IPS-15b (cell line): ENCODE measurements around the gene SLC11A2.
A peak's percentile ranks its signal among the peaks of the same experiment; 100 is the strongest.

Experiments
- H3K27me3 ChIP-seq: one replicate; pipeline ENCODE4 v1.6.1; 2013; ENCODE audit warnings: low read length; ENCODE audit not compliant: control insufficient read depth, insufficient read depth
- H3K36me3 ChIP-seq: one replicate; pipeline ENCODE4 v1.6.1; 2013; ENCODE audit warnings: low read length; ENCODE audit not compliant: control insufficient read depth, insufficient read depth
- H3K4me1 ChIP-seq: one replicate; pipeline ENCODE4 v1.6.1; 2013; ENCODE audit warnings: mild to moderate bottlenecking, low read length; ENCODE audit not compliant: control insufficient read depth, insufficient read depth
- H3K4me3 ChIP-seq: one replicate; pipeline ENCODE4 v1.5.1; 2013; ENCODE audit warnings: low read depth, low read length
- H3K9ac ChIP-seq: one replicate; pipeline ENCODE4 v1.6.1; 2013; ENCODE audit warnings: low read depth, mild to moderate bottlenecking, low read length
- H3K9me3 ChIP-seq: one replicate; pipeline ENCODE4 v1.6.1; 2013; ENCODE audit warnings: mild to moderate bottlenecking, low read length; ENCODE audit not compliant: control insufficient read depth, insufficient read depth

The SLC11A2 gene

DNA sequence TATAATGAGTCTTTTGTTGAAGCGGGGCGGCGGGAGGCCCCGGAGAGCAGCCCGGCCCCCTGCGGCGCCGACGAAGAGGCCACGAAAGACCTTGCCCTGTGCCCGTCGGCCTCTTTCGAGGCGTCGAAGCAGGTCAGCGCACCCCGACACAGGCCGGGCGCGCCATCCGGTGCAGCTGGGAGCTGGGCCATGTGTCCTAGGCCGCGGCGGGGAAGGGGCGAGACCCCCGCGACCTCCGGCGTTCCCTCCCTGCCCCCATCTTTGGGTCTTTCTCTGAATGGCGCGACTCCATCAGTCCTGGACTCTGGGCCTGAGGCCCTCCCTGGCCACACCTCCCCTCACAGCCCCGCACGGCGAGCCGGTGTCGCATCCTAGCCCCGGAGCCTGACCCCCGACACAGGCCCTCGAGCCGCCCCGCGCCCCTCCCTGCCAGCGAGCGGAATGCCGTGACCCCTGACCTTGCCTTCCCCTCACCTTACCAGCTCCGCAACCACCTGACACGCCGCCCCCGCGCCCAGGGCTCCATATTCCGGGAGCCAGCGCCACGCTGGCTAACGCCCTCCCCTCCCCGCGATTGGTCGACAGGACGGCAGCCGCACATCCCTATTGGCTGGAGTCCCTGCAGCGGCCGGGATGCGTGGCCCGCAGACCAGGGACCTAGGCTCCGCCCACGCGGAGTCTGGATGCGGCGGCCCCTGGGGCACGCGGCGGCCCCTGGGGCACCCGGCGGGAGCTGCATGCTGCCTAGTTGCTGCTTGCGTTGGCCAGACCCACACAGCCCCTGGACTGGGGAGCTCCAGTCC, at the start of gene SLC11A2:
Gene SLC11A2 (minus strand): TSS at position 549 of the 803 bp plus-strand sequence. CDS start 15,656 bp downstream, outside the sequence.
- no peaks in the 10 kb centered on the region for H3K9me3 ChIP-seq
- H3K9ac ChIP-seq, result peak within 1 kb of the TSS; percentile 87
- peak within 1 kb of the TSS; percentile 63 for H3K4me3 ChIP-seq
- peaks cover 23% of the 10 kb centered on the region for H3K4me1 ChIP-seq
- peaks cover 2% of the 10 kb centered on the region for H3K36me3 ChIP-seq
- H3K27me3 ChIP-seq, result no peaks in the 10 kb centered on the region

DNA sequence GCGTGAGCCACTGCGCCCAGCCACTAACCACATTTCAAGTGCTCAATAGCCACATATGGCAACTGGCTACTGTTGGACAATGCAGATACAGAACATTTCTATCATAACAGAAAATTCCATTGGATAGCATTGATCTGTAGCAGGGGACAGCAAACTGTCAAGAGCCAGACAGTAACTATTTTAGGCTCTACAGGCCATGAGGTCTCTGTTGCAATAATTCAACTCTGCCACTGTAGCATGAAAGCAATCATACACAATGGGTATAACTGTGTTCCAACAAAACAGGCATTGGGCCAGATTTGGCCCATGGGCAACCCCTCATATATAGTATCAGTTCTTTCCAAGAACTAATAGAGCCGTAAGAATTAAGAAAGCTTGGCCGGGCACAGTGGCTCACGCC, 49.2 kb upstream of the SLC11A2 start:
- Histone ChIP-seq H3K9me3 (no peaks in the 10 kb centered on the region), H3K36me3 (peaks cover 12% of the 10 kb centered on the region), H3K4me3 (no peak overlapping the region), H3K4me1 (no peaks in the 10 kb centered on the region), H3K9ac (no peak overlapping the region), H3K27me3 (no peaks in the 10 kb centered on the region)

DNA sequence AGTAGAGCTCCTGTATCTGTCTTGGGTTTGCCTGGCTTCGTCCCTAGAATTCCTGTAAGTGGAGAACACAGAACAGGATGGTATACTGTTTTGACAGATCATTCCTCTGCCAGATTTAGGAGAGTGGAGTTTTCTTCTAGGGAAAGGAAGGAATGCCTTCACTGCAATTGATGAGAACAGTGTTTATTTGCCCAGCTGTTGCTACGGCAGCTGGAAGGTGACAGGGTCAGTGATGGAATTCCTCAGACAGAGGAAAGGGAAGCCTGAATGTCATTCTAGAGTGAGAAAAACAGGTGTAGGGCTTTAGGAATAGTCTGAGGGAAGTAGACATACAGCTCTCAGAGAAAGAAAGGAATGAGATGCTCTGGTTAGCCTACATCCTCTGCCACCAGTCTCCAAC, 45.5 kb upstream of the SLC11A2 start:
- Histone ChIP-seq H3K4me1 (no peaks in the 10 kb centered on the region), H3K36me3 (peaks cover 23% of the 10 kb centered on the region), H3K9ac (no peak overlapping the region), H3K27me3 (no peaks in the 10 kb centered on the region), H3K9me3 (no peaks in the 10 kb centered on the region), H3K4me3 (no peak overlapping the region)

DNA sequence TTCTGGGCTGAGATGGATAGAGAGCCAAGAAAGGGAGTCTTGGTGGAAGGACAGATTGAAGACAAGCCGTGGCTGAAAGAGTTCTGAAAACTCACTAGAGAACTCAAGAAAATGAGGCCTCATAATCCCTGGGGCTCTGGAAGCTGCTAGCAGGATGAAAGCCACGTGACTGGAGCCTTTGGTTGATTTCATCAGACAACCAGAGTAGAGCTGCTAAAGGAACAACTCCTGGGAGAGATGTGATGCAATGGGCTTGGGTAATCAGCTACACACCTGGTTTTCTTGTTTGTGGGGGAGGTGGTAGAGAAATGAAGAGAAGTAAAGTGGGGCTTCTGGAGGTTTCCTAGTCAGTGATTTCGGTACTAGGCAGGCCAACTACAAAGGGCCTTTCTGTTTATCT, 43.8 kb upstream of the SLC11A2 start:
- H3K4me1 ChIP-seq, result no peaks in the 10 kb centered on the region
- no peaks in the 10 kb centered on the region for H3K27me3 ChIP-seq
- H3K36me3 ChIP-seq, result peaks cover 27% of the 10 kb centered on the region
- H3K9ac ChIP-seq, result no peak overlapping the region
- H3K4me3 ChIP-seq, result no peak overlapping the region
- H3K9me3 ChIP-seq, result no peaks in the 10 kb centered on the region

DNA sequence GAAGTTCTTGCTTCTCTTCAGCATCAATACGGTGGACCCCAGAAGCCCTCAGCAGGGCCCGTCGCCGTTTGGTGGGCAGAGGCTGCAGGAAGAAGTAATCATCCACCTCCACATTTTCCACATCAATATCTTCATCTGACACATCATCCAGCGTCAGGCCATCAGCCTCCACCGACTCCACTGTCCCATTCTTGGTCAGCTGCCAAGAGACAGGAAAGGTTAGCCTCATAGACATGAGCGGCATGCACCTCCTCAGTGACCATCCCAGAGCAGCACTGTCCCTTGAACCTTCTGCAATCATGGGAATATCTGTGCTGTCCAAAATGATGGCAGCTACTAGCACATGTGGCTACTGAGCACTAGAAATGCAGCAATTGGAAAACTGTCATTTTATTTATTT, 41.6 kb upstream of the SLC11A2 start:
- H3K4me1 ChIP-seq, result no peaks in the 10 kb centered on the region

DNA sequence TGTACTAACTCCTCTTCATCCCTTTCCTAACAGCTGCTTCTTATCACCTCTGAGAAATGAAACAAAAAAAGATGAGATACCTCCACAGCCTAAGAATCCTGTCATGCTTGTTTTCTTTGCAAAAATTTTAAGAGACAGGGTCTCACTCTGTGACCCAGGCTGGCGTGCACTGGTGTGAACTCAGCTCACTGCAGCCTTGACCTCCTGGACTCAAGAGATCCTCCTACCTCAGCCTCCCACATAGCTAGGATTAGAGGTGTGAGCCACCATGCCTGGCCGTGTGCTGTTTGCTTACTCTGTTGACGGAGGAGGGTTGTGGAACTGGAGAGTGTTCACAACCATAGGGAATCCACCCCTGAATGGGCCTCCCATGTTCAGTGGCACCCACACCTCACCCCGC, 41.0 kb upstream of the SLC11A2 start:
- Histone ChIP-seq H3K36me3 (peaks cover 51% of the 10 kb centered on the region), H3K9ac (no peak overlapping the region), H3K27me3 (no peaks in the 10 kb centered on the region), H3K9me3 (no peaks in the 10 kb centered on the region), H3K4me3 (no peak overlapping the region), H3K4me1 (no peaks in the 10 kb centered on the region)

More for the DNA sequence above, 41.6 kb upstream of the SLC11A2 start:
- Histone ChIP-seq H3K27me3 (no peaks in the 10 kb centered on the region), H3K9ac (no peak overlapping the region), H3K4me3 (no peak overlapping the region), H3K36me3 (peaks cover 46% of the 10 kb centered on the region), H3K9me3 (no peaks in the 10 kb centered on the region)

DNA sequence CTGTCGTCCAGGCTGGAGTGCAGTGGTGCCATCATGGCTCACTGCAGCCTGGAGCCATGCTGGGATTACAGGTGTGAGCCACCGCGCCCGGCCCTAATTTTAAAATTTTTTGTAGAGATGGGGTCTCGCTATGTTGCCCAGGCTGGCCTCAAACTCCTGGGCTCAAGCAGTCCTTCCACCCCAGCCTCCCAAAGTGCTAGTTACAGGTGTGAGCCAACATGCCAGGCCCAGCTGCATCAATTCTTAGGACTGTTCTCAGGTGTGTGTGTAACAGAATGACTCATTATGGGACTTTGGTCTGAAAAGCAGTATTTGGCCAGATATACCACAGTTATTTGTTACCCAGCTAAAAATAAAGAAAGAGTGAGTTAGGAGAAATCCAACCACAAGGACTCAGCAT, 39.3 kb upstream of the SLC11A2 start:
- Histone ChIP-seq H3K4me1 (no peaks in the 10 kb centered on the region), H3K9ac (no peak overlapping the region), H3K36me3 (peaks cover 41% of the 10 kb centered on the region), H3K4me3 (no peak overlapping the region), H3K27me3 (no peaks in the 10 kb centered on the region), H3K9me3 (no peaks in the 10 kb centered on the region)

DNA sequence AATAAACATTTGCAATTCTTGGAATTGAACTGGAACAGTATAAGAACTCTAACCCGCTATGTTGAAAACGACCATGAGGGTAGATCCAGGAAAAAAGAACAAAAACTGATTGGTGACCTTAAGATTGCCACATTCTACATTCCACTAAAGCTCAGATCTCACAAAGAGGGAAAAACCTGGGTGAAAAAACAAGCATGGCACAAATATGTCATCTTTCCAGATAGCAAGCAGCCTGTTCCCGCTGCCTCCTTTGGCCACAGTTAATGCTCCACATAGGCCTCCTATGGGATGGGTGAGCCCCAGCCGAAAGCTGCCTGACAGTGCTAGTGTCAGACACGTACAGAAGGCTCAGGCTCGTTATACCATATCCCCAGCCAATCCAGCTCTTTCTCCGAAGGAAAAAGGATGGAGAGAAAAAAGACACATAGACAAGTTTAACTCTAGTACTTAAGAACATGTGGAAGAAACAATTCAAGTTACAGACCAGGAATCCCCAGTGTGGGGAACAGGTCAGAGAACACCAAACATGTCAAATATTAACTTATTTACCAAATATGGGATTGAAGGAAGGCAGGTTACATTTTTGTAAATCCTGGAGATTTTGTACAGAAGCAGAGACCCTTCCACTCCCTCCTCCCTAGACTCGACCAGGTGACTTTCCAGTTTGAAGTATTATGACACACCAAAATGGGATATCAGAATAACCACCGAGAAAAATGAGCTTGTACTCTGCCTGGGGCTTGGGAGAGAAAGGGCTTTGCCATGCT, 36.6 kb upstream of the SLC11A2 start:
- H3K36me3 ChIP-seq, result peaks cover 53% of the 10 kb centered on the region
- no peaks in the 10 kb centered on the region for H3K27me3 ChIP-seq
- no peaks in the 10 kb centered on the region for H3K9me3 ChIP-seq
- H3K4me3 ChIP-seq, result no peak overlapping the region
- H3K9ac ChIP-seq, result no peak overlapping the region
- H3K4me1 ChIP-seq, result no peaks in the 10 kb centered on the region

DNA sequence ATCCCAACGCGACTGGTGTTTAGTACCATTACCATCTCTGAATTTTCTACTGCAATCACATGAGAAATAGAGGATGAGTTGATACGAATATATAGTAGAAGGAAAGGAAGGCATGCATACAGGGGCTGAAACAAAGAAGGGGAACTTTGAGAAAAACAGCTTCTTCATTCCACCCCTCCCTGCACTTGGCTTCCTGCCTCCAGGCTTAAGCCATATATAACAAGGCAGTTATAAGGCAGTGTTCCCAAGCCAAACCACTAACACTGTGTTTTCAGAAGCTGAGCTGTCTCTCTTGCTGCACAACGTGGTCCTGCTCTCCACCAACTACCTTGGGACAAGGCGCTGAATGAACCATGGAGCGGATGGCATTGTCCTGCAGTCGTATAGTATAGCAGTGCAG, 32.9 kb upstream of the SLC11A2 start:
- Histone ChIP-seq H3K9ac (no peak overlapping the region), H3K27me3 (no peaks in the 10 kb centered on the region), H3K4me3 (no peak overlapping the region), H3K4me1 (no peaks in the 10 kb centered on the region), H3K36me3 (peaks cover 44% of the 10 kb centered on the region), H3K9me3 (no peaks in the 10 kb centered on the region)

DNA sequence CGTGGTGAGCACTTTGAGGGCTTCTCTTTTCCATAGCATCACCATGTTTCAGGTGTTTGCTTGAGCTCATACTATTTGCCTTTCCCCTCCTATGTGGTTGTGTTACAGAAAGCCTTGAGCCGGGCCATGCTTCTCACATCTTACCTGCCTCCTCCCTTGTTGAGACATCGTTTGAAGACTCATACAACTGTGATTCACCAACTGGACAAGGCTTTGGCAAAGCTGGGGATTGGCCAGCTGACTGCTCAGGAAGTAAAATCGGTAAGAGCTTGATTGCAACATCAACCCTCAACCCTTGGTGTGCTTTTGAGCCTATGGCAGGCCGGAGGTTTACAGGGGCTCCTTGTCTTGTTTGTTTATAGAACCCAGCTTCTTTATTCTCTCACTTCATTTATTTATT, 30.1 kb upstream of the SLC11A2 start:
- Histone ChIP-seq H3K4me3 (no peak overlapping the region), H3K27me3 (no peaks in the 10 kb centered on the region), H3K9me3 (no peaks in the 10 kb centered on the region), H3K36me3 (peaks cover 36% of the 10 kb centered on the region), H3K9ac (no peak overlapping the region), H3K4me1 (no peaks in the 10 kb centered on the region)

DNA sequence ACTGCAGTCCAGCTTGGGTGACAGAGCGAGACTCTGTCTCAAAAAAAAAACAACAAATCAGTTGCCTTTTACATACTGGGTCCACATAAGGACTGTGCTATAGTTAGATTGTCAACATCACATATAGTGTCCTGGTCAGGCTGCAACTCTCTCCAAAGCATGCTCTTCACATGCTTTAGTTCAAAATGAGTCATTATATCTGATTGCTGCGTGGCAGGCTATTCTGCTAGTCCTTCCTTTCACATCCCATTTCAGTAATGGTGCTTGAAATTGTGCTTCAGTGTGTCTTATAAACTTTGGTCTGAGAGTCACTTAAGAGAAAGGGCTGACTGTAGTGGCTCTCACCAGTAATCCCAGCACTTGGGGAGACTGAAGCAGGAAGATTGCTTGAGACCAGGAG, 28.9 kb upstream of the SLC11A2 start:
- H3K36me3 ChIP-seq, result peaks cover 33% of the 10 kb centered on the region
- H3K4me1 ChIP-seq, result no peaks in the 10 kb centered on the region
- H3K9me3 ChIP-seq, result no peaks in the 10 kb centered on the region
- no peaks in the 10 kb centered on the region for H3K27me3 ChIP-seq
- no peak overlapping the region for H3K9ac ChIP-seq
- no peak overlapping the region for H3K4me3 ChIP-seq

DNA sequence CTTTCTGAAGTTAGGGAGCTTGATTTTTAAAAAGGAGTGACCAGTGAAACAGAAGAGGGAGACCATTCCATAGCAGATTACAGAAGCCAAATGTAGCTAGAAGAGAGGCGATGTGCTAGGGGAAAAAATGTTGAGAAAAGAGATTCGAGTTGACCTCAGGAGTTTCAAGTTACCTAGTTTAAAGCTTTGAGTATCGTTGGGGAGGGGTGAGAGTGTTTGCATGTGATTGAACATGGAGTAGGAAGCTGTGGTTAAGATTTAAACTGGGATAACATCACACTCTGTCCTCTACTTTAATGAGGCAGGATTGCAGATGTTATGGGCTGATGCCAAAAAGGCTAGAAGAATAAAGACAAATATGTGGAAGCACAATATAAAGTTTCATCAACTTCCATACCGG, 25.6 kb upstream of the SLC11A2 start:
- Histone ChIP-seq H3K9me3 (no peaks in the 10 kb centered on the region), H3K4me3 (no peak overlapping the region), H3K27me3 (no peaks in the 10 kb centered on the region), H3K9ac (no peak overlapping the region), H3K36me3 (peaks cover 21% of the 10 kb centered on the region), H3K4me1 (peaks cover 3% of the 10 kb centered on the region)
